H1 (cell line): ENCODE data around the gene RBM41. TPM values are rescaled to one million over a fixed set of nuclear protein-coding genes. Genes with fewer than 3 reads are reported as not detected.

ENCODE experiments used
- CTCF ChIA-PET: fragments of 300-600 bp; sonication (Branson Sonifier 250); formaldehyde crosslinking; loops from one replicate; lab custom pipeline; 2021; ENCODE audit not compliant: partially characterized antibody; lab: Charles Lee
- POLR2A ChIA-PET: fragments of 300-600 bp; sonication (Branson Sonifier 250); formaldehyde crosslinking; loops from one replicate; lab custom pipeline; 2021; ENCODE audit warnings: inconsistent platforms; ENCODE audit not compliant: partially characterized antibody; lab: Charles Lee
- DNase-seq, 2 experiments: peaks; one replicate each; pipeline versions ENCODE4 v3.0.0 to v3.0.0-alpha.2; 2010 to 2022; ENCODE audit warnings: low spot score in 2 of 2, low read depth in 1 of 2, mixed read lengths in 1 of 2
- FAIRE-seq: peaks from 2 replicates; lab custom pipeline; 2011; peaks lifted over from hg19 to GRCh38; lab: Jason Lieb, UNC
- H2AFZ ChIP-seq: 2 replicates; pipeline ENCODE4 v1.8.1; 2012; ENCODE audit warnings: low read length, inconsistent platforms
- H2AK5ac ChIP-seq: 2 replicates; pipeline ENCODE4 v1.6.1; 2013; ENCODE audit warnings: low read depth, low read length
- H2BK120ac ChIP-seq: replicated peaks from 2 replicates; pipeline ENCODE3; 2013; ENCODE audit warnings: low read depth, low read length, inconsistent platforms
- H2BK12ac ChIP-seq: 2 replicates; pipeline ENCODE4 v1.6.1; 2013; ENCODE audit warnings: low read depth, low read length
- H2BK15ac ChIP-seq: 2 replicates; pipeline ENCODE4 v1.6.1; 2013; ENCODE audit warnings: low read length
- H2BK20ac ChIP-seq: 2 replicates; pipeline ENCODE4 v1.6.1; 2013; ENCODE audit warnings: low read length
- H2BK5ac ChIP-seq: 2 replicates; pipeline ENCODE4 v1.6.1; 2013; ENCODE audit warnings: low read depth, low read length
- H3K14ac ChIP-seq: 2 replicates; pipeline ENCODE4 v1.6.1; 2013; ENCODE audit warnings: inconsistent platforms; ENCODE audit not compliant: insufficient read length
- H3K18ac ChIP-seq: 2 replicates; pipeline ENCODE4 v1.6.1; 2013; ENCODE audit warnings: low read length; ENCODE audit errors: extremely low read depth
- H3K23ac ChIP-seq: 2 replicates; pipeline ENCODE4 v1.6.1; 2013; ENCODE audit warnings: inconsistent platforms; ENCODE audit not compliant: insufficient read length
- H3K23me2 ChIP-seq: 2 replicates; pipeline ENCODE4 v1.6.1; 2013; ENCODE audit warnings: low read depth, low read length
- H3K27ac ChIP-seq: 2 replicates; pipeline ENCODE4 v1.6.1; 2011; ENCODE audit warnings: low read depth, low read length, inconsistent platforms
- H3K27me3 ChIP-seq, 4 experiments: replicated peaks in 1 of 4; 1 replicate in 1 of 4; 2 replicates in 3 of 4; pipeline versions ENCODE4 v1.6.1 to v1.8.1; 2011 to 2013; ENCODE audit warnings: low read length in 3 of 4, mild to moderate bottlenecking in 3 of 4, inconsistent platforms in 2 of 4, mixed read lengths in 2 of 4, moderate library complexity in 1 of 4; ENCODE audit not compliant: control insufficient read depth in 3 of 4, insufficient read depth in 3 of 4; ENCODE audit errors: extremely low read depth in 1 of 4
- H3K36me3 ChIP-seq, 4 experiments: 2 replicates each; pipeline versions ENCODE4 v1.6.1 to v1.8.1; 2011 to 2013; ENCODE audit warnings: mild to moderate bottlenecking in 4 of 4, low read length in 3 of 4, moderate library complexity in 2 of 4, control low read depth in 1 of 4, inconsistent platforms in 1 of 4; ENCODE audit not compliant: insufficient read depth in 4 of 4, control insufficient read depth in 2 of 4
- H3K4ac ChIP-seq: replicated peaks from 2 replicates; pipeline ENCODE3; 2013; ENCODE audit warnings: low read length, low read depth, mixed read lengths, inconsistent platforms; ENCODE audit not compliant: insufficient read length
- H3K4me1 ChIP-seq, 4 experiments: replicated peaks in 1 of 4; 1 replicate in 1 of 4; 2 replicates in 3 of 4; pipeline versions ENCODE4 v1.6.1 to v1.8.1; 2011 to 2013; ENCODE audit warnings: low read length in 3 of 4, inconsistent platforms in 2 of 4, mixed read lengths in 1 of 4; ENCODE audit not compliant: insufficient read depth in 4 of 4, control insufficient read depth in 3 of 4
- H3K4me2 ChIP-seq, 2 experiments: 2 replicates each; pipeline versions ENCODE4 v1.6.1 to v1.8.1; 2011 to 2013; ENCODE audit warnings: low read depth in 2 of 2, low read length in 2 of 2, control low read depth in 1 of 2, inconsistent platforms in 1 of 2, mild to moderate bottlenecking in 1 of 2; ENCODE audit not compliant: insufficient read depth in 1 of 2
- H3K4me3 ChIP-seq, 4 experiments: fragments of 200-600, 300-600 bp in 1 of 4; sonication (generic), shearing (Covaris generic), sonication (Bioruptor Twin) in 1 of 4; 2 replicates each; pipeline versions ENCODE4 v1.5.1 to v1.8.1; 2011 to 2016; ENCODE audit warnings: low read length in 4 of 4, low read depth in 3 of 4, control low read depth in 2 of 4, inconsistent platforms in 2 of 4, mild to moderate bottlenecking in 2 of 4, mixed read lengths in 1 of 4, moderate library complexity in 1 of 4; ENCODE audit not compliant: insufficient read depth in 2 of 4; ENCODE audit errors: extremely low read depth in 1 of 4
- H3K56ac ChIP-seq: replicated peaks from 2 replicates; pipeline ENCODE3; 2013; ENCODE audit warnings: low read depth, mild to moderate bottlenecking, mixed read lengths, low read length, inconsistent platforms; ENCODE audit not compliant: insufficient read length
- H3K79me1 ChIP-seq: 2 replicates; pipeline ENCODE4 v1.6.1; 2013; ENCODE audit warnings: low read depth, low read length, control low read depth
- H3K79me2 ChIP-seq, 2 experiments: 2 replicates each; pipeline versions ENCODE4 v1.6.1 to v1.8.1; 2012 to 2013; ENCODE audit warnings: low read length in 2 of 2, mild to moderate bottlenecking in 2 of 2, inconsistent platforms in 1 of 2; ENCODE audit not compliant: insufficient read depth in 2 of 2, control insufficient read depth in 1 of 2
- H3K9ac ChIP-seq, 4 experiments: replicated peaks in 1 of 4; 1 replicate in 1 of 4; 2 replicates in 3 of 4; pipeline versions ENCODE4 v1.6.1 to v1.8.1; 2011 to 2013; ENCODE audit warnings: low read depth in 3 of 4, low read length in 3 of 4, control low read depth in 2 of 4, mild to moderate bottlenecking in 2 of 4, moderate library complexity in 2 of 4, inconsistent platforms in 1 of 4; ENCODE audit errors: extremely low read depth in 1 of 4
- H3K9me3 ChIP-seq, 2 experiments: 2 replicates each; pipeline versions ENCODE4 v1.6.1 to v1.8.1; 2012 to 2013; ENCODE audit warnings: mild to moderate bottlenecking in 2 of 2, moderate library complexity in 2 of 2, control low read depth in 1 of 2, inconsistent platforms in 1 of 2, low read depth in 1 of 2, low read length in 1 of 2, mixed read lengths in 1 of 2; ENCODE audit not compliant: insufficient read depth in 2 of 2
- H4K20me1 ChIP-seq, 2 experiments: replicated peaks in 1 of 2; 2 replicates each; pipeline versions ENCODE3 to v1.8.1; 2011 to 2013; ENCODE audit warnings: inconsistent platforms in 2 of 2, low read length in 2 of 2, mild to moderate bottlenecking in 1 of 2; ENCODE audit not compliant: insufficient read depth in 2 of 2, control insufficient read depth in 1 of 2
- H4K5ac ChIP-seq: 2 replicates; pipeline ENCODE4 v1.6.1; 2013; ENCODE audit warnings: low read length, low read depth, mixed read lengths, inconsistent platforms; ENCODE audit not compliant: insufficient read length
- H4K8ac ChIP-seq: 2 replicates; pipeline ENCODE4 v1.8.0; 2013; ENCODE audit warnings: mild to moderate bottlenecking, moderate library complexity, low read length, inconsistent platforms; ENCODE audit not compliant: insufficient read depth; ENCODE audit errors: extremely low read depth
- H4K91ac ChIP-seq: replicated peaks from 2 replicates; pipeline ENCODE3; 2013; ENCODE audit warnings: low read length, mixed read lengths, inconsistent platforms; ENCODE audit not compliant: insufficient read length
- CBX5 ChIP-seq: fragments of 300-800, 300-1000 bp; sonication (generic); IDR thresholded peaks from 2 replicates; pipeline ENCODE4 v1.7.1; 2016; ENCODE audit warnings: antibody characterized with exemption, low read length, low read depth
- CHD2 ChIP-seq: IDR thresholded peaks from 2 replicates; pipeline ENCODE4 v1.6.1; 2012; ENCODE audit warnings: low read length, improper control_type of control experiment
- WGBS, 2 experiments: shearing (Covaris generic) in 1 of 2; methylation state at CpG; one replicate each; pipeline versions ENCODE4 v1.1.6 to v1.1.7; 2013 to 2015; ENCODE audit warnings: low lambda C conversion rate in 2 of 2, mixed read lengths in 2 of 2, inconsistent platforms in 1 of 2, low coverage in 1 of 2, missing lambda C conversion rate in 1 of 2; ENCODE audit not compliant: insufficient replicate concordance in 2 of 2, insufficient coverage in 1 of 2, insufficient read length in 1 of 2; ENCODE audit errors: extremely low coverage in 1 of 2, missing lambda C conversion rate in 1 of 2; 5-methylcytosine and 5-hydroxymethylcytosine counted together
- polyA plus RNA-seq, 7 experiments: library from polyadenylated mRNA; depleted of rRNA in 3 of 7; stranded (reverse) in 5 of 7; unstranded in 2 of 7; fragments of >200 nt in 5 of 7; fragments of 200-250 nt in 2 of 7; gene quantifications; 1 replicate in 5 of 7; 2 replicates in 1 of 7; 4 replicates in 1 of 7; pipeline versions ENCODE4 v1.2.1 to v1.2.3, GENCODE V29; 2011 to 2013; ENCODE audit warnings: missing spikeins in 2 of 7, mixed read lengths in 2 of 7
- total RNA-seq: library from RNA; stranded (reverse); fragmentation: NEBNext Ultra II Directional; extraction: Animal tissue kit (Norgen Biotek cat#: 25700); gene quantifications from 2 replicates; pipeline ENCODE4 v1.2.1, GENCODE V29; 2021

RBM41 gene
- total and polyA plus RNA-seq, 2 of the 8 experiments (the other 6 are each of a cell fraction or from before 2014, with no cell fraction given) = 2.6 to 26.4 TPM

- WGBS, 2 experiments = 90% methylated on average over 5 of the region's 6 CpGs; no CpG with 5 or more reads in 1 of the 2 experiments
- POLR2A ChIA-PET = no interaction called here
- no peak overlapping the region for H3K4me3 ChIP-seq
Observed at GRCh38 chrX:107050195-107050709, 68.4 kb downstream of the RBM41 start.

More at GRCh38 chrX:107050195-107050709, 68.4 kb downstream of the RBM41 start:
- no peaks in the 10 kb centered on the region for H3K79me1 ChIP-seq
- H2BK120ac ChIP-seq = no peak overlapping the region
- H3K4ac ChIP-seq = no peak overlapping the region
- no peak for TF ChIP-seq CBX5
- no peak for TF ChIP-seq CHD2
- TF ChIP-seq, all 59 proteins: peak for 0
- DNase-seq (no peak), FAIRE-seq (no peak)
- Histone ChIP-seq H3K18ac (no peak overlapping the region), H4K20me1 (no peaks in the 10 kb centered on the region), H3K4me1 (no peaks in the 10 kb centered on the region), H3K14ac (no peak overlapping the region), H3K4me2 (no peak overlapping the region), H2AK5ac (no peak overlapping the region), H3K79me2 (no peaks in the 10 kb centered on the region), H3K23me2 (no peaks in the 10 kb centered on the region), H3K36me3 (no peaks in the 10 kb centered on the region), H3K9me3 (no peaks in the 10 kb centered on the region), H3K27ac (no peak overlapping the region), H4K91ac (no peak overlapping the region), H3K27me3 (no peaks in the 10 kb centered on the region), H3K23ac (no peak overlapping the region), H3K9ac (no peak overlapping the region), H4K8ac (no peak overlapping the region), H2BK12ac (no peak overlapping the region), H4K5ac (no peak overlapping the region), H3K56ac (no peak overlapping the region), H2BK20ac (no peak overlapping the region), H2BK15ac (no peak overlapping the region), H2BK5ac (no peak overlapping the region), H2AFZ (no peak overlapping the region)
- CTCF ChIA-PET = interaction anchor here (0.6 kb wide), 1 partner anchor 35 kb away, joined by 4 read pairs; no protein-coding TSS in a partner anchor
